Measurements from ENCODE around the gene SALL1. TPM values are rescaled to one million over a fixed set of nuclear protein-coding genes. Genes with fewer than 3 reads are reported as not detected.

The SALL1 gene
- total and polyA plus RNA-seq, 2 of the 4 experiments (the other 2 are of a cell fraction): 0.90 to 5.2 TPM

DNA sequence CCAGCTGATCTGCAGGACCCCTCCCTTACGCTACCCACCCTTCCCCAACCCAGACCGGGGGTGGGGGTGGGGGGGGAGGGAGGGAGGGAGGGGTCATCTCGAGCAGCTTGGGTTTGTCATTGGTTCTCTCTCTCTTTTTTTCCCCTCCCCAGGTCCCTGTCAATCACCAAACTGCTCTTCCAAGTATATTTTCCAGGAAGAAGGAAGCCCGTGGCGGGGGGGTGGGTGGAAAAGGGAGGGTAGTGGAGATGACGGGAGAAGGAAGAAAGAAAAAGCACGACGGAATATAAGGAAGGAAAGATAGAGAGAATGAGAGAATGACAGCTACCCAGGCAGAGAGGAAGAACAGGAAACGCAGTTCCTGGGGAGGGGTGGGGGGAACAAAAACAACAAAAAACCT lies 17.9 kb downstream of the SALL1 start:
- Histone ChIP-seq H2BK120ac (ENCODE audit: low read depth, low read length) (no peak overlapping the region), H4K5ac (ENCODE audit: low read depth, low read length) (no peak overlapping the region; the same call in 1 of the 2 replicates), H3K79me1 (ENCODE audit: low read depth in 1 of 2, low read length in 2 of 2) (peaks cover 0 to 10% of the 10 kb centered on the region in 2 experiments; a peak in 3 of 4 replicates), H2BK5ac (ENCODE audit: low read depth, low read length, poor library complexity, severe bottlenecking) (no peak overlapping the region), H3K14ac (replicated peaks; ENCODE audit: low read depth, low read length) (no peak overlapping the region), H3K23ac (ENCODE audit: low read depth, low read length) (no peak overlapping the region), H3K9me1 (ENCODE audit: insufficient read depth, low read length) (no peaks in the 10 kb centered on the region), H2BK15ac (ENCODE audit: low read depth, low read length) (no peak overlapping the region), H3K18ac (ENCODE audit: low read depth, low read length) (no peak overlapping the region), H3K4ac (ENCODE audit: low read depth, low read length) (no peak overlapping the region), H4K91ac (ENCODE audit: insufficient read depth, low read depth, low read length) (no peak overlapping the region), H3K27me3 (ENCODE audit: control insufficient read depth, insufficient read depth, low read length) (peaks cover 3% of the 10 kb centered on the region; the same call in 1 of the 2 replicates), H2BK20ac (ENCODE audit: low read depth, low read length) (no peak overlapping the region), H4K20me1 (ENCODE audit: insufficient read depth, low read length) (peaks cover 10% of the 10 kb centered on the region), H2AFZ (replicated peaks; ENCODE audit: low read length, poor library complexity) (no peak overlapping the region), H2AK5ac (ENCODE audit: low read depth, low read length) (no peak overlapping the region), H3K4me2 (ENCODE audit: low read depth, low read length) (peak overlapping the region; percentile 51), H3K9ac (ENCODE audit: low read depth, low read length) (no peak overlapping the region), H3K27ac (ENCODE audit: insufficient read depth, low read length) (no peak overlapping the region), H3K4me1 (ENCODE audit: control insufficient read depth, insufficient read depth, low read length) (peaks cover 5% of the 10 kb centered on the region; the same call in 1 of the 2 replicates), H4K8ac (ENCODE audit: low read depth in 2 of 2, low read length in 2 of 2) (no peak overlapping the region), H3K36me3 (ENCODE audit: control insufficient read depth, insufficient read depth, low read length) (peaks cover 11% of the 10 kb centered on the region), H3K9me3 (ENCODE audit: control insufficient read depth, insufficient read depth, low read length) (no peaks in the 10 kb centered on the region), H3K56ac (ENCODE audit: extremely low read depth, insufficient read depth, low read length) (no peak overlapping the region), H2AK9ac (replicated peaks; ENCODE audit: low read depth, low read length, poor library complexity) (no peak overlapping the region), H3K4me3 (ENCODE audit: insufficient read depth, low read depth, low read length) (no peak overlapping the region)
- dilution Hi-C loops (cut with HindIII; ENCODE audit: low sequenced_read_pairs, unreplicated experiment): no loop called here
- ChIA-PET CTCF (interaction anchor here (0.6 to 1.0 kb wide), 2 partner anchors 392 to 654 kb away, joined by 3 read pairs; no protein-coding TSS in a partner anchor), POLR2A (ENCODE audit: unreplicated experiment) (no interaction called here)
- no CpG with 5 or more reads among the region's 9 CpGs for whole genome bisulfite sequencing, 2 experiments (ENCODE audit: extremely low coverage in 2 of 2, insufficient read length in 1 of 2)
- intact Hi-C loops (cut with micrococcal nuclease): no loop called here
- BruUV-seq (replicated peaks): no TSS peak
- no peak for DNase-seq
- no peak; the same call in 1 of the 2 replicates for ATAC-seq (ENCODE audit: low read depth)
- TF ChIP-seq MXI1 (IDR thresholded peaks at IDR 0.05; ENCODE audit: borderline replicate concordance, low read depth, low read length) (no peak), MAZ (IDR thresholded peaks at IDR 0.05; ENCODE audit: borderline replicate concordance, low read depth, low read length) (no peak), NFE2L2 (IDR thresholded peaks at IDR 0.05; ENCODE audit: low read depth, low read length) (no peak), RAD21 (IDR thresholded peaks at IDR 0.05; ENCODE audit: low read length) (no peak), RFX5 (IDR thresholded peaks at IDR 0.05; ENCODE audit: low read depth, low read length) (no peak), CHD1 (IDR thresholded peaks at IDR 0.05; ENCODE audit: low read depth, low read length) (no peak), CTCF (conservative IDR thresholded peaks at IDR 0.05; ENCODE audit: low read depth, low read length) (no peak)
- in situ Hi-C loops (cut with MboI; ENCODE audit: low sequenced_read_pairs): no loop called here
